ENCODE measurements around the gene PASK.

- no peak for TF ChIP-seq CTCF (IDR thresholded peaks at IDR 0.05)
- no peak for TF ChIP-seq EZH2 (IDR thresholded peaks at IDR 0.05; ENCODE audit: borderline replicate concordance, insufficient read depth, low read depth, low read length, poor library complexity, severe bottlenecking)
These were observed 28.8 kb downstream of the PASK start for GRCh38 chr2:241120440-241120839.

Measured in B cell (primary cell).